H4 (cell line): ENCODE measurements around the gene RFT1. TPM values are rescaled to one million over a fixed set of nuclear protein-coding genes. Genes with fewer than 3 reads are reported as not detected.
"Not testable (repeated sequence)": the region's sequence is repeated elsewhere in the genome, so short reads cannot be mapped to it uniquely, and the experiment has no call there.

Experiments
- DNase-seq: peaks from one replicate; pipeline ENCODE4 v3.0.0-alpha.2; 2015; ENCODE audit warnings: low spot score
- total RNA-seq: library from RNA; depleted of rRNA; stranded (reverse); fragments of >200 nt; shearing (Covaris generic); gene quantifications from 2 replicates; pipeline ENCODE4 v1.2.3, GENCODE V29; 2014

The RFT1 gene
- total RNA-seq, 1 experiment from 2014 or later = 16.5 TPM

GRCh38 chr3:53071882-53072431, 58.3 kb downstream of the RFT1 start:
- DNase-seq = no peak

DNA sequence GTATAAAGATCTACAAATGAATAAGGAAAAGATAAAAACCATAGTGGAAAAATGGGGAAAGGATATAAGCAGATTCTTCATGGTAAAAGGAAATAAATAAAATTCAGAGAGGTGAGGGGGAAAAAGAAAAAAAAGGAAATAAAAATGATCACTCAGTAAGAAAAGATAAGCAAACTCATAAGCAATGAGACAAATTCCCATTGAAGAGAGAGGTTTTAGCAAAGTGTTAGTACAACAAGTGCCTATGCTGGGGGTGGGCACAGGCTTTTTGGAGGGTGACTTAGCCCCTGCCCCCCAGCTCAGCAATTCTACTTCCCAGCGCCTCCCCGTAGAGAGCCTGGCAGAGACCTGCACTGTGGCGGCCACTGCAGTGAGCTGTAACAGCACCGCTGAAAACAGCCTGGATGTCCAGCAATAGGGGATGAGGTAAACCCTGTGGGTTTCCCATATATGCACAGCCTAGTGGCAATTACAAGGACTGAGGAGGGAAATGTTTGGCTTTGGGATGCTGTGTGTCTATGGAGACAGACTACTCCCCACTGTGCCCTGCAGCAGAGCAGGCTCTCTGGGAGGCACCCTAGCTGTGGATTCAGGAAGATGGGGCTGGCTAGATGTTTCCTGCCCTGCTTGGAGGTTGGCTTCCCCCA, 60.7 kb downstream of the RFT1 start:
- no peak for DNase-seq

DNA sequence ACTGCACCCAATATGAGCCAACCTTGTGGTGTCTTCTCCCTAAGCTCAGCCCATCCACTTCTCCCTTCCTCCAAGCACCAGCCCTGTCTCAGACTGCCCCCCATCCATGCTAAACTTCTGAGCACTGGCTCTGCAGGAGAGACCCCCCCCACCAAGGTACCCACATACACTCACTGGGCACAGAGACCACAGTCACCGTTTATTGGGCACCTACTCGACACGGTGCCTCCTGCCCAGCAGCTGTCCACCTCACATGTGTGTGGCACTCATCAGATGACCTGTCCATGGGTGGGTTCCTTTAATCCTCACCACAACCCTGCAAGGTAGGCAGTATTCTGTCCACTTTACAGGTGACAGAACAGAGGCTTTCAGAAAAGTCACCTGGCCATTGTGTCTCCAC, 62.1 kb downstream of the RFT1 start:
- DNase-seq = no peak

DNA sequence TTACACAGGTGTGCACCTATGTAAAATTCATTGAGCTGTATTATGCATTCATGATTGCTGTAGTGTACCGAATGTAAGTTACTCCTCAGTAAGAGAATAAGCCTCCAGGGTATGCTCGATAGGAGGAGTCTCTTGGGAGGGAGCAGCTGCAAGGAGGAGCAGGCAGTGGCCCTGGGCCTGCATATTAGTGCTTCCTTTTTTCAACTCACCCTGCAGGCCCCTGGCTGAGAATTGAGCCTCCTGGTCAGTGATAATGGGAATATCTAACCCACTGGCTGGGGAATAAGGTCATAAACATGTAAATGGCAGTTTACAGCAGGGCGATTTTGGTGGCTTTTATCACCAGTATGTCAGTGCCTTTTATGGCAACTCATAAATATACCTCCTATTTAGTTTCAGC, 62.7 kb downstream of the RFT1 start:
- DNase-seq = no peak

GRCh38 chr3:53065841-53066480, 64.3 kb downstream of the RFT1 start:
- DNase-seq = no peak

- DNase-seq = no peak
Observed at GRCh38 chr3:53062905-53063304, 67.3 kb downstream of the RFT1 start.

- DNase-seq = no peak
Observed at GRCh38 chr3:53056442-53056841, 73.8 kb downstream of the RFT1 start.

DNA sequence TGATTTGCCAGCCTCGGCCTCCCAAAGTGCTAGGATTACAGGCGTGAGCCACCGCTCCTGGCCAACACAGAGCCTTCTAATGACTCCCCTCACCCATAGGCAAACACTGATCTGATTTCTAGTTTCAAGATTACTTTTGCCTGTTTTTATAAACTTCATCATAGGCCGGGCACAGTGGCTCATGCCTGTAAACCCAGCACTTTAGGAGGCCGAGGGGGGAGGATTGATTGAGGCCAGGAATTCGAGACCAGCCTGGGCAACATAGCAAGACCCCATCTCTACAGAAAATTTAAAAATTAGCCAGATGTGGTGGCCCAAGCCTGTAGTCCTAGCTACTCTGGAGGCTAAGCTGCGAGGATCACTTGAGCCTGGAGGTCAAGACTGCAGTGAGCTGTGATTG, 76.0 kb downstream of the RFT1 start:
- DNase-seq = not testable (repeated sequence)

GRCh38 chr3:53051929-53052328, 78.3 kb downstream of the RFT1 start:
- DNase-seq = no peak

DNA sequence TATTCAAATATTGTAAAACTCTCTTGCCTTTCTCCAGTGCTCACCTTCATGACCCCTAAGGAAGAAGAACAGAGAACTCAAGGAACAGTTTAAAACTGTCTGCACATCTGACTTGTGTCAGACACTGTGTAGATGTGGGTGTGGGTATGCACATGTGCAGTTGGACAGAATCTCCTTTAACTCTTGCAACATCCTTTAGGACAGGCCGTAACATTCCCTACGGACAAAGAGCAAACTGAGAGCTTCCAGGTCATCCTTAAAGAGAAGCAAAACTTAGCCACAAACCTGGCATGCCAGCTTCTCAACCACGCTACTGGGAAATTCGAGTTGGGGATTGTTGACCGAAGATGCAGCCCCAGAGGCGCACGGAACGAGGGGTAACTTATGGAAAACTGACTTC, 80.2 kb downstream of the RFT1 start:
- DNase-seq = no peak

DNA sequence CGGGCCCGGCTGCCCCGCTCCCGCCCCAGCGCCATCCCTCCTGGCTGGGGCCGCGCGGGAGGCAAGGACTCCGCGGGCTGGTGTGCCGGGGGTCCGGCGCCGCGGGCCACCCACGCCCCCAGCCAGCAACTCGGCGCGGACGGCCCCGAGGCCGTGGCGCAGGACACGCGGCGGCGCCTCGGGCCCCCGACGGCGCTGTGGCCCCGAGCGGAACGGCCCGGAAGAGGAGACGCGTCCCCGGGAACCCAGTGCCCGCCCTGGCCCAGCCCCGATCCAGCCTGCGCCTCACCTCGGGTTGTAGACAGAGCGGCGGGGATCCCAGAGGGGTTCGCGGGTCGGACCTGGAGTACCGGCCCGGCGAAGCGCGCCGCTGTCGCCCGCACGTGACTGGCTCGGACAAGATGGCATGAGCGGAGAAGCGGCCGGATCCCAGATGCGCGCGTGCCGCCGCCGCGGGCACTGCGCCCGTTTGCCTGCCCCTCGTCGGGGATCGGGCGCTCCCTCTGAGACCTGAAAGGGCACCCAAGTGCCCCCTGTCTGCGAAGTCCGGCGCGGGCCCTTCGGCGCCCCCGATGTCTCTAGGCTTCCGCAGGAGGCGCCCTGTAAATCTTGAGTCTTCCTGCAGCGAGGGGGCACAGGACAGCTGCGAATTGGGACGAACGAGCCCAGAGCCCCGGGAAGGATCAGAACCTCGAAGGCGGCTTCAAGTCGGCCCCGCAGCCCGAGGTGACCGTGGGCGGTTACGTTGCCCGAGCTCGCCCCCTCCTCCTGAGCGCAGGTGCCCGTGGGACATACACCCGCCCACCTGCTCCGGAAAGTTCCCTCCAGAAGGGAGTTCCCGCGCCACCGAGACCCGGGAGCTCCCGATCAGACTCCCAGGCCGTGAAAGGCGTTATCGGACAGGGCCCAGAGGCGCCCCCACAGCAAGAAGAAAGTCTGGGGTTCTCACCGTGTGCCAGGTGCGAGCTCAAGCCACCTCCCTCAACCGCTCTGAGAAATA, 83.8 kb downstream of the RFT1 start:
- DNase-seq = no peak

- peak; percentile 11 for DNase-seq
Observed at GRCh38 chr3:53045518-53046170, 84.6 kb downstream of the RFT1 start, which contains the start of gene SFMBT1. Gene SFMBT1 (minus strand): TSS chr3:53046073. CDS start chr3:52969128, 76,945 bp downstream.

DNA sequence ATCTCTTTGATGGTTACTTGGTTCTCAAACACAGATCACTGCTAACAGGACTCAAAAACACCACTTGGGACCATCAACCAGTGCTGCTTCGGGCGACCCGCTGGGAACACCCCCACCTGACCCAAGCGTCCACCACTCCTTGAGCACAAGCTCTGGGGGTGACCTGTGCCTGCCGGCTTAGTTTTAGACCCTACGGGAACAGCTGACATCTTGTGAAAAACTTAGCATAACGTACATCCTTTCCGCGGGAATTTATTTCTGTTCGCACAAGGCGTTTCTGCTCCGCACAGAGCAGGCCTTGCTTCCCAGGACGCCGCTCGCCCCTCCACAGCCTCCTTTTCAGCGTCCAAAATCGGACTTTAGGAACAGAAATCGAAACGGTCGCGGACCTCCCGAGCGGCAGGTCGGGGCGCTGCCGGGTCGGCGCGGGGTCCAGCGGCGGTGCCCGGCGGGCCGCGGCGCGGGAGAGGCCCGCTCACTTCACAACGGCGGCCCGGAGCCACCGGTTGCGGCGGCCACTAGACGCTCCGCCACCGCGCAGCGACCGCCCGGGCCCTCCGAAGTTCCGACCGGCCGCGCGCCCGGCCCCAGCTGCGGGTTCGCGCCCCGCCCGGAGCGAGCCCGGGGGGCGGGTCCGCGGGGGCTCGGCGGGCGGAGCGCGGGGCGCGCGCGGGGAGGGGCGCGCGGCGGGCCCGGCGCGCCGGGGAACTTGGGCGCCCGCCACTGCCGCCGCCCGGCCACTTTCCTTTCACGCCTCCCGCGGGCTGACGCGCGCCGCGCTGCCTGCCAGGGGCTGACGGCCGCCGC, 85.3 kb downstream of the RFT1 start:
- peak; percentile 14 for DNase-seq

GRCh38 chr3:53044371-53044710, 85.9 kb downstream of the RFT1 start:
- DNase-seq = no peak

- DNase-seq = no peak
Observed at GRCh38 chr3:53043738-53044137, 86.5 kb downstream of the RFT1 start.

GRCh38 chr3:53042651-53043050, 87.6 kb downstream of the RFT1 start:
- no peak for DNase-seq

- DNase-seq = no peak
Observed at GRCh38 chr3:53040351-53040820, 89.8 kb downstream of the RFT1 start.

- no peak for DNase-seq
Observed at GRCh38 chr3:53039376-53039752, 90.9 kb downstream of the RFT1 start.

DNA sequence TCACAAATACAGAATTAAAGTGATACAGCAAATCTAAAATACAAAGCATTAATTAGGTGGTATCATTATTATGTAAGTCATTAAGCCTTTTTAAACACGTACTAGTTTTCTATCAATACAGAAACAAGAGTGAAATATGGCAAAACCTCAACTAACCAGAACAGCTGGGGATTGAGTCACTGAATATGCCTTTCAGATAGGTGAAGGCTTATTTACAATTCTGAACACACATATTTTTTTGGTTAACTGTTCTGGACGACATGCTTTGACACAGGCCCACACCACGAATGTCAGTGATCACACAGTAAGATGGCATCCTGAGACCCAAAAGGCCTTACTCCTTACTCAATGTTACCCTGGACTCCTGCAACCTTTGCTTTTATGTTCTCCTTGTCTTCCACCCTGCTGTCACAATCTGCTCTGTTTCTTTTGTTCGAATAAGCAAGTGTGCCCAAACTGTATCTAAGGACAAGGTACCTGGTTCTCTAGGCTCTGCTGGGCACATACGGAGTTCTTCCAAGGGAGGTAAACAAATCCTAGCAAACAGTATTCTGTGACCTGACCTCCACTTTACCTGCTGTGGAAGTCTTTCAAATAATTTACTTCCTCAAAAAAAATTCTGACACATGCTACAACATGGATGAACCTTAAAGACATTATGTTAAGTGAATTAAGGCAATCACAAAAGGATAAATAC, 91.4 kb downstream of the RFT1 start:
- DNase-seq = no peak
